ENCODE results near the gene SDK1. TPM values are rescaled to one million over a fixed set of nuclear protein-coding genes. Genes with fewer than 3 reads are reported as not detected.

The SDK1 gene
- total RNA-seq, 1 donor from 2014 or later = 1.3 TPM

DNA sequence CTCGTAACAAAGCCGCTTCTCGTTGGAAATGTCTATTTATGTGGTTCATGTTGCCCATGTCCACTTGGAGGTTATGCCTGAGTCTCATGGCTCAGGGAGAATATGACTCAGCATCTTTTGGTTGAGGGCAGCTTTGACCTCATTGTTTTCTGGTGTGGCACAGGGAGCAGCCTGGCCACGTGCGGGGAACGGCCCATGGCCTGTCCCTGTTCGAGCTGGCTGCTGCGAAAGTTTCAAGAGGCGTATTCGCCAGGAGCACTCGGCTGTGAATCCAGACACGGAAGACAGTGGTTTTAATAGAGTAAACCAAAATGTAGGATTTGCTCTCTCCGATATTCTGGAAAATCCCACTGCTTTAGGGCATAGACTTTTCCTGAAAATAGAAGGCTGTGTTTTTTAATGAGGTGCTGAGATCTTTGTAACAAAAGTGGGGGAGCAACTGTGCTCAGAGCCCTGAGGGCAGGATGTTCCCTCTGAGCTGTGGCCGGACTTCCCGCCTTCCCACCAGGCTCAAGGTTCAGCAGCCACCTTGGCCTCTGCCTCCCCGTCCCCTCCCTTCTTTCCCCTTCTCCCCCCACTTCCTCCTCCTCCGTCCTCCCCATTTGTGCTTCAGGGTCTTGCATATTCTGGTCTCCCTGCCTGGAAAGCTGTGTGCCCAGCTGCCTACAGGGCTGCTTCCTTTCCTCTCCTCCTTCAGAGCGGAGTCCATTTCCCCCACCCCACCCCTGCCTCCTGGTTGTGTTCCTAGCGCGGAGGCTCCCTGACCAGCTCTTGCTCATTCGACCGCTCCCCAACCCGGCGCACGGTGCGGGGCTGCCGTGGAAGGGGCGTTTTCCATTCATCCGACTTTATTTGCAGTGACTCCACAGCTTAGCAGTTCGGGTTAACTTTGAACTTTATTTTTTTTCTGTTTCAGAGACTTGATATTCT, 642.0 kb downstream of the SDK1 start:
- Mint-ChIP-seq H3K36me3 (ENCODE audit: low read depth) (no peaks in the 10 kb centered on the region), H3K4me3 (no peak overlapping the region), H3K4me1 (no peaks in the 10 kb centered on the region), H3K27ac (no peak overlapping the region), H3K9me3 (peaks cover 5% of the 10 kb centered on the region), H3K27me3 (peaks cover 9% of the 10 kb centered on the region)
- DNase-seq (no peak), ATAC-seq (ENCODE audit: low read depth) (no peak)
- ChIA-PET CTCF (no interaction called here), POLR2A (no interaction called here)
- intact Hi-C loops (cut with micrococcal nuclease) = no loop called here
- TF ChIP-seq, protein P1, sequence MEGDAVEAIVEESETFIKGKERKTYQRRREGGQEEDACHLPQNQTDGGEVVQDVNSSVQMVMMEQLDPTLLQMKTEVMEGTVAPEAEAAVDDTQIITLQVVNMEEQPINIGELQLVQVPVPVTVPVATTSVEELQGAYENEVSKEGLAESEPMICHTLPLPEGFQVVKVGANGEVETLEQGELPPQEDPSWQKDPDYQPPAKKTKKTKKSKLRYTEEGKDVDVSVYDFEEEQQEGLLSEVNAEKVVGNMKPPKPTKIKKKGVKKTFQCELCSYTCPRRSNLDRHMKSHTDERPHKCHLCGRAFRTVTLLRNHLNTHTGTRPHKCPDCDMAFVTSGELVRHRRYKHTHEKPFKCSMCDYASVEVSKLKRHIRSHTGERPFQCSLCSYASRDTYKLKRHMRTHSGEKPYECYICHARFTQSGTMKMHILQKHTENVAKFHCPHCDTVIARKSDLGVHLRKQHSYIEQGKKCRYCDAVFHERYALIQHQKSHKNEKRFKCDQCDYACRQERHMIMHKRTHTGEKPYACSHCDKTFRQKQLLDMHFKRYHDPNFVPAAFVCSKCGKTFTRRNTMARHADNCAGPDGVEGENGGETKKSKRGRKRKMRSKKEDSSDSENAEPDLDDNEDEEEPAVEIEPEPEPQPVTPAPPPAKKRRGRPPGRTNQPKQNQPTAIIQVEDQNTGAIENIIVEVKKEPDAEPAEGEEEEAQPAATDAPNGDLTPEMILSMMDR (IDR thresholded peaks at IDR 0.05) = no peak

DNA sequence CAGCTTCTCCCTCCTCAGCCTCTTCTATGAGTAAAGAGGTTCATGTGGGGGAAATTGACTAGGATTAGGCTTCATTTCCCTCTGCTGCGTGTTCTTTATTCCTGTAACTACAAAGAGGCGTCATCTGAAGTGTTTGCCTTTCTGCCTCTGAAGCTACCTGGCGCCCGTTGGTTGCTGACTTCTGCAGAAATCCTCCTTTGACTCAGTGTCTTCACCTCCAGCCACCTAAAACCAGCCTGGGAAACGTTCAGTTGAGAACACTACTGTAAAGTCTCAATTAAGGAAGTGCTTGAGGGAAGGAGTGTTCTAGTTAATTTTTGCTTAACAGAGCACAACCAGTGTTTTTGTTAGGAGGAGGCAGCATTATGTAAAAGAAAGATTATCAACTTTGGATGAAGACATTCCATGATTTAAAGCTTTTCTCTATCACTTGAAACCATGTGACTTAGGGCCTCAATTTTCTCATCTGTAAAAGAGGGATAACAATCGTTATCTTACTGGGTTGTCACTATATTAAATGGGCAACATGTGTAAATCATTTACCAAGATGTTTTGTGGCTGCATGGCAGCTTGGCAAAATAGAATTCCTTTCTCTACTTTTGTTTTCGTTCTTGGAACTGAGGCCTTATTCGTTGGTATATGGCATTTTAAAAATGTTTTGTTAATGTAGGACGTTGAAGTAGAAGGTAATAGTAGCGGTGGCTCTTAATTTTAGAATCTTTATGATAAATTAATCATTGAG, 642.9 kb downstream of the SDK1 start:
- no peak overlapping the region for H3K4me3 Mint-ChIP-seq
- H3K27me3 Mint-ChIP-seq = peaks cover 9% of the 10 kb centered on the region
- CTCF ChIA-PET = no interaction called here
- ATAC-seq (ENCODE audit: low read depth) = no peak
- DNase-seq = no peak
- peaks cover 5% of the 10 kb centered on the region for H3K9me3 Mint-ChIP-seq
- POLR2A ChIA-PET = no interaction called here
- H3K27ac Mint-ChIP-seq = no peak overlapping the region
- intact Hi-C loops (cut with micrococcal nuclease) = no loop called here
- TF ChIP-seq, protein P1 (IDR thresholded peaks at IDR 0.05) = no peak
- H3K4me1 Mint-ChIP-seq = no peaks in the 10 kb centered on the region
- no peaks in the 10 kb centered on the region for H3K36me3 Mint-ChIP-seq (ENCODE audit: low read depth)

DNA sequence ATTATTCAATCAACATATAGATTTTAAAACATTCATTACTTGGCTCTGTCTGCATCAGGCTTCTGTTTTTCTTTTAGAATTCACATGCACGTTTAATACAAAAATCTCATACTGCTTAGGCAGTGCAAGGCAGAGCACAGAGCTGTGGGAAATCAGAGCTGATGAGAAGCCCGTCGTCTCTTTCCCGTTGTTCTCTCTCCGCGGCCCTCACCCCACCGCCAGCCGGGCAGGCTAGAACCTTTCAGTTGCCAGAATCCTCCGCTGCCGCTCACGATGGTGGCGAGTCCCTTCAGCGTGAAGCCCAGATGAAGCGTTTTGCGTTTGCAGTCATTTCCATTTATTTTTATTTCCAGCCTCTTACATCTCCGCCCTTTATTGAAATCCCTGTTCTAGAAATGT, 648.2 kb downstream of the SDK1 start:
- ChIA-PET POLR2A (no interaction called here), CTCF (no interaction called here)
- no peak for ATAC-seq (ENCODE audit: low read depth)

DNA sequence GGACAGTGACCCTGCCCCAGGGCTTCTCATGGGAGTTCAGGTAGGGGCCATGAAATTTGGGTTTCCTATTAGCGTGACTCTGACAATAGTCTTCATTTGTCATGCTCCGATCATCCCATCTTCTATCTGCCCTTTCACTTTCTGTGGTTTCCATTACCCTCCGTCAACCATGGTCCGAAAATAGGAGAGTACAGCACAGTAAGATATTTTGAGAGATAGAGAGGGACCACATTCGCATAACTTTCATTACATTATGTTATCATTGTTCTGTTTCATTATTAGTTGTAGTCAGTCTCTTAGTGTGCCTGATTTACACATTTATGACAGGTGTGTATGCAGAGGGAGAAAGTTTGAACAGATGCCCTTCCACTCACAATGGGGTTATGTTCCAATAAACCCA, 649.2 kb downstream of the SDK1 start:
- H3K4me1 Mint-ChIP-seq = peaks cover 11% of the 10 kb centered on the region
- POLR2A ChIA-PET = no interaction called here

More for the DNA sequence above, 648.2 kb downstream of the SDK1 start:
- Mint-ChIP-seq H3K27ac (no peak overlapping the region), H3K36me3 (ENCODE audit: low read depth) (no peaks in the 10 kb centered on the region), H3K27me3 (peaks cover 8% of the 10 kb centered on the region), H3K4me3 (no peak overlapping the region), H3K9me3 (peaks cover 5% of the 10 kb centered on the region), H3K4me1 (peaks cover 11% of the 10 kb centered on the region)
- no peak for DNase-seq
- TF ChIP-seq, protein P1 (IDR thresholded peaks at IDR 0.05) = no peak
- intact Hi-C loops (cut with micrococcal nuclease) = no loop called here

More for the DNA sequence above, 649.2 kb downstream of the SDK1 start:
- intact Hi-C loops (cut with micrococcal nuclease) = no loop called here
- Mint-ChIP-seq H3K27ac (no peak overlapping the region), H3K4me3 (no peak overlapping the region), H3K27me3 (peaks cover 2% of the 10 kb centered on the region), H3K9me3 (peaks cover 1% of the 10 kb centered on the region), H3K36me3 (ENCODE audit: low read depth) (no peaks in the 10 kb centered on the region)
- CTCF ChIA-PET = no interaction called here
- DNase-seq = no peak
- TF ChIP-seq, protein P1 (IDR thresholded peaks at IDR 0.05) = no peak
- peak; percentile 40 for ATAC-seq (ENCODE audit: low read depth)

Measured in activated B cell treated with CpG ODN at 0.5 μM for 24 hours (primary cell).